ENCODE data around the gene LCOR.
"Not testable (repeated sequence)": the region's sequence is repeated elsewhere in the genome, so short reads cannot be mapped to it uniquely, and the experiment has no call there.

Gene LCOR

GRCh38 chr10:96943161-96943560 is 111.1 kb downstream of the LCOR start:
- not testable (repeated sequence) for DNase-seq

- no peak for DNase-seq
Observed at GRCh38 chr10:96947036-96947435, 114.9 kb downstream of the LCOR start.

- no peak for DNase-seq
Observed at GRCh38 chr10:96949039-96949683, 117.1 kb downstream of the LCOR start.

DNA sequence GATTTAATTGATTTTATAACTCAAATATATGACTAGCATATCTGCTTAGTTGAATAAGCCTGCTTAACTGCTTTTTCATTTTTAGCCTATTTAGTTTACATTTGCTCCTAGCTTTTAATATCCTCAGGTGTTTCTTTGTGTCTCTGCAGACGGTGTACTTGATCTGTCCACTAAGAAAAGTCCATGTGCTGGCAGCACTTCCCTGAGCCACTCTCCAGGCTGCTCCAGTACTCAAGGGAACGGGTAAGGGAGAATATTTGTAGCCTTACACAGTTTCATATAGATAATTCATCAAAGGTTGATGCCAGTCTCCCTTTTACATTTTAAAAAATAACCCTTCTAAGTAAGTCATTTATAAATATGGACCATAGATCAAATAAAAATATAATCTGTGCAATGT is 119.9 kb downstream of the LCOR start:
- DNase-seq: no peak

DNA sequence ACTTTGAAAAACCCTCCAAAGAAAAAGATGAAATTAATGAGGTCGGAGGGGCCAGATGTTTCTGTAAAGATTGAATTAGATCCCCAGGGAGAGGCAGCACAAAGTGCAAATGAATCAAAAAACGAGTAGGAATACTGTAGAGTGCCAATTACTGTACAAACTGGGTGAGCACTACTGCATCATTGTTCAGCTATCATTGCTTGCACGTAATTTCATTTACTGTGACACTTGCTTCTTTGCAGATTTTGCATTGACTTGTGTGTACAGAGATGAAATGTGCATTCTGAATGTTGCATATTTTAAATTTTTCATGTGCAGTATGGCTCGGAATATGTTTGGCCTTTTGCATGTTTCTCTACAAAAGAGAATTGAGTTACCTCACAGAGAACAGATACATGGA is 123.7 kb downstream of the LCOR start:
- no peak for DNase-seq

GRCh38 chr10:96958071-96958470 is 126.0 kb downstream of the LCOR start:
- no peak for DNase-seq

DNA sequence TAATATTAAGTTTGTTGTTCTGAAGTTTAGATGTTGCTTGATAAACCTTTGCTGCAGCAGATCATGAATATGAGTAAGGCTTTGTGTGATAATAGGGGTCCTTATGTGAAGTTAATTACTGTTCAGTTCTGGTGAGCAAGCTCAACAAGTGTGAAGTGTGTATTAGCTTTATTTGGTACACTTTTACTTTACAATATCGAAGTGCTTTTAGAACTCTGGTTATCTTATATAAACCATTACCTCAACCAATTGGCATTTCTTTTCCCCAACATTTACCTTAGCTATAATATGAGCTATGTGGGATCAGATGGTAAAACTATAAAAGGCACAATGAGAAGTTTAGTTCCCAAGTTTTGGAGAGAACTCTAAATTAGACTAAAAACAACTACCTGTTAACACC is 127.6 kb downstream of the LCOR start:
- no peak for DNase-seq

DNA sequence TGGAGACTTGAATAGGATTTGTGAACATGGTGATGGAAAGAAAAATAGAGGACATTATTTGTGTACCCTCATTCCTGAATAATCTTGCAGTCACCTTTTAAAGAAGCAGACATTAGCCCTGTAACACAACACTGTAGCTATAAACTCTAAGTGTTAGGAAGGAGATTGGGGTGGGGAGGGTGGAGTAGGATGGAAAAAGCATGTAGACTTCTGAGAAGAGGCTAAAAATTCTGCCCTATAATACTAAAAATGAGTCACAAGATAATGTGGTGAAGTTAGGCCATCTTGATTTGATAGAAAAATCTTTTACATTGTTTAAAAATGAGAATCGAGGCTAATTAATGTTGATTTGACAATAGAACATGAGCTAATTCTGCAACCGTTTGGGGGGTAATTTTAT is 128.8 kb downstream of the LCOR start:
- no peak for DNase-seq

GRCh38 chr10:96964131-96964530 is 132.0 kb downstream of the LCOR start:
- DNase-seq: no peak

DNA sequence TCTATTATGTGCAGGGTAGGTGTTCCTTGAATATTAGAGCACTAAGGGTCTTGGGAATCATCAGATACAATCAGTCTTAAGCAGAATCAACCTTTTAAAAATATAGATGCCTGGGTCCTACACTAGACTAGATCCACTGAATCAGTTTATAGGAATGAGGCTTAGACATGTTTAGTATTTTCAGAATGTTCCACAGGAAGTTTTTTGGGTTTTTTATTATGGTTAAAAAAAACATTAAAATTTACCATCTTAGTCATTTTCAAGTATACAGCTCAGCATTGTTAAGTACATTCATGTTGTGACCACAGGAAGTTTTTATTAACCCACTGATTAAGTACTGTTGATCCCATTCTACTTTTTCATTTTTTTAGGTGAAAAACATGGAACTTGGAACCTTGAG is 135.7 kb downstream of the LCOR start:
- no peak for DNase-seq

GRCh38 chr10:96968682-96969423 is 136.8 kb downstream of the LCOR start:
- DNase-seq: no peak

GRCh38 chr10:96971324-96971723 is 139.2 kb downstream of the LCOR start:
- no peak for DNase-seq

DNA sequence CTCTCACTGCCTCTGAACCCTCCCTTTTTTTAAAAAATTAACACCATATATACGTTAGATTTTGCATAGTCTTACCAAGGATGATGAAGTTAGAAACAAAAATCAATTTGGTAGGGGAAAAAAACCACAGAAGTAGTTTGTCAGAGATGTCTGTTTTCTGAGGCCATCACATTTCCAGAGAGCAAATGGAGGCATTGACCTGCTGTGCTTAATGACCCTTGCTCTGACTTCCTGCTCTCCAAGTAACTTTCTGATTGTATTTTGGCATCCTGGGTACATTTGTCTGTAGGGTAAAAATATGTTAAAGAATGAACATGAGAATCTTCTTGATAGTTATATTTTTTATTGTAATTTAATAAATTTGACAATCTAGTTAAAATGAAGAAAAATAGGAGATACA is 140.2 kb downstream of the LCOR start:
- no peak for DNase-seq

DNA sequence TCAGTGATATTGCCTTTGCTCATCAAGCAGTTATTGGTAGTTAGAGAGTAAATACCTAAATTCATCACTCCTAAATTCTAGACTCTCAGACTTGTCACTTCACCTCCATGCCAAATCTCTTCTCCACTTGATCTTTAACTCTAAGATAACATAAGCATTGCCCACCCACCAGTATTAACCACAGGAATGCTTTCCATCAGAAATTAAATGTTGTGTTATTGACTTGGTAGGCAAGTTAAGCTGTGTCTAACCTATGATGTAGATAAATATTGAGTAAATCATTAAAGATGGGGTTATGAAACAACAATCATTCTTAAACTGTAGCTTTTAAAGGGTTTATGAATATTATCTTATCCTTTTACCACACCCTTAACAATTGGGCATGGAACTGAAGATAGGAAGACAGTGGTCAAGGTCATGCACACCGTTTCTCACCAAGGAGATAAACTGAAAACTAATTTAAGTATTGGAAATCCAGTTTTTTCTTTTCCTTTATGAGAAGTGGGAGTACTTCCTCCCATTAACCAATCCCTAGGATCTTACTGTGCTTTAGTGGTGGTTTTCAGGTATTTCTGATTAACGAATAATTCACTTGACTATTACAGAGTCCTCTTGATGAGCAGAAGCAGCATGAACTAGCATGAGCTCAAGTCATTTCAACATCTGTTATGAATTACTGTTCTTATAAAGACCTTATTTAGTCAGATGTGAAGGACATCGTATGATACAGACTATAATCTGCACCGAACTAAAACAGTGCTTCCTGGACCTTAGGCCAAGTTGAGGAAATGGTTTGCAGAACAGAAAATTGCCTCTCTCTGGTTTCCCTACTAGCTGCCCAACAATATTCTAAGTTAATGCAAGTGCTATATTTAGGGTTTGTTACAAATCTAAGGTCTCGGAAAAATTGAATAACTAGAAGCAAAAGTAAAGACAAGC is 142.0 kb downstream of the LCOR start:
- no peak for DNase-seq

DNA sequence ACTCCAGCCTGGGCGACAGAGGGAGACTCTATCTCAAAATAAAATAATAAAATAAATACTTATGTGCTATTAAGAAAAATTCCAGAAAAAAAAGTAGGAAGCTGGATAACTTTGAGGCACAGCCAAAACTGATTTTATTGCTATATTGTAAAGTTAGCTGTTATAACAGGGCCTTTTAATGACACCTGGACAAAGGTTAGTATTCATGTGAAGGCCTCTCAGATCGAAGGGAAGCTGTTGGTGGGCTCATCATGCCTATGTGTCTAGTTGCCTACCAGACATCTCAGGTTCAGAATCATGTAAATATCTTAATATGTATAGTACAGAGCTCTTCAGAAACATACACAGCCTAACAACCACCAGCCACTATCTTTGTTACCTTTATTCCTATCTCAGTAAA is 143.0 kb downstream of the LCOR start:
- DNase-seq: no peak

DNA sequence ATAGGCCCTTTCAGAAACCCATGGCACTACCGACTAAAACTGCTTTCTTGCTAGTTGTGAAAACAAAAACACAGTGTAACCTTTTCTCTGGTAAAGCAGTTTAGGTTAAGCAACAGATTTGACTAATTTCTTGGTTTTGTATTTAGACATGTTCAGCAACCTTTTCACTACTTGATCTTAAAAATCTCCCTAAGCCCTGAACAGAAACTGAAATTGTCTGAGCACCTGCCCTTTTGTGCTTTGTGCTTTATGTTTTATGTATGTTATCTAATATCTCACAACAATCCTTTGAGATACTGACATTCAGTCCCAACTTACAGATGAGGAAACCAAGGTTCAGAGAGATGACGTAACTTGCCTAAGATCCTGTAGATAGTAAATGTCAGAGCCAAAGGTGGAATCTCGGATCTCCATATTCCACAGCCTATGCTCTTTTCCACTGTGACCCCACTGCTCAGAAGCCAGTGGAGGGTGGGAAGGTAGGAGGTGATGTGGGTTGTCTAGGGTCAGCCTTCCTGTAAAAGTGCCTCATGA is 146.6 kb downstream of the LCOR start:
- DNase-seq: no peak

GRCh38 chr10:96982149-96982930 is 150.2 kb downstream of the LCOR start:
- no peak for DNase-seq

DNA sequence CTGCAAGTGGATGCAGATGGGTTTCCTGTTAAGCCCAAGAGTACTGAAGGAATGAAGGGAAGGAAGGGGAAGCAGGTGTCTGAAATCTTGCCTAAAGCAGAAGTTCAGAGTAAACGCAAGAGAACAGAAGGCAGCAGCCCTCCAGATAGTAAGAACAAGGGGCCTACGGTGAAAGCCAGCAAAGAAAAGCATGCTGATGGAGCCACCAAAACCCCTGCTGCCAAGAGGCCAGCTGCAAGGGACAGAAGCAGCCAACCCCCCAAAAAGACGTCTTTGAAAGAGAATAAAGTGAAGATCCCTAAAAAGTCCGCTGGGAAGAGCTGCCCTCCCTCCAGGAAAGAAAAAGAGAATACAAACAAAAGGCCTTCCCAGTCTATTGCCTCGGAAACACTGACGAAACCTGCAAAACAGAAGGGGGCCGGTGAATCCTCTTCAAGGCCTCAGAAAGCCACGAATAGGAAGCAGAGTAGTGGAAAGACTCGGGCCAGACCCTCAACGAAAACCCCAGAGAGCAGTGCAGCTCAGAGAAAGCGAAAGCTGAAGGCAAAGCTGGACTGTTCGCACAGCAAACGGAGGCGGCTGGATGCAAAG is 152.5 kb downstream of the LCOR start:
- DNase-seq: no peak

DNA sequence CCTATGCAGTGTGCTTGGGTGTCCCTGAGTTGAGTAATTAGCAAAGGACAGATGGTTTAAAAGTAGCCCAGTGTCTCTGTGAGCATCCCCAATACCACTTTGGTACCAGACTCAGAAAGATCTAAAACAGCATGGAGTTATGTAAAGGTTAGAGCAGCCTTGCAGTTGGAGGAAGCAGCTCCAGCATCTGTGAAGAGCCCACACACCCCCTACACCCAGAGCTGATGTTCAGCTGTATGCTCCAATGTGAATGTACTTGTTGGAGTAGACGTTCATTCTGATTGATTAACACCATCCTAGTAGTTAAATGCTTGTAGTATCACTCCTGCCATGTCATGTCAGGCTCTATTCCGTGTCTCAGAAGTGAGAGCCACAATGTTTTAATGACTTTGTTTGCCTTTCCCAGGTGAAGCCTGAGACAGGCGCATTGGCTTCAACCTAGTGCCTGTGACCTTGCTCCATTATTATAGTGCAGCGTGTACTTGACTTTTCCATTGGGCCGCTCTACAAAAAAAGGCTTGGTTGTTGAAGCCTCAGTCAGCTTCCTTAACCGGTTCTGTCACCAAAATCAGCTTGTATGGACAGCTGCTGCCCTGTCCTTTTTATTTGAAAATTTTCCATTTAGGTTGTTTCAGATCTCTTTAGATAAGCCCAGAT is 154.2 kb downstream of the LCOR start:
- DNase-seq: peak; percentile 26

GRCh38 chr10:96987141-96987841 is 155.2 kb downstream of the LCOR start:
- DNase-seq: no peak

DNA sequence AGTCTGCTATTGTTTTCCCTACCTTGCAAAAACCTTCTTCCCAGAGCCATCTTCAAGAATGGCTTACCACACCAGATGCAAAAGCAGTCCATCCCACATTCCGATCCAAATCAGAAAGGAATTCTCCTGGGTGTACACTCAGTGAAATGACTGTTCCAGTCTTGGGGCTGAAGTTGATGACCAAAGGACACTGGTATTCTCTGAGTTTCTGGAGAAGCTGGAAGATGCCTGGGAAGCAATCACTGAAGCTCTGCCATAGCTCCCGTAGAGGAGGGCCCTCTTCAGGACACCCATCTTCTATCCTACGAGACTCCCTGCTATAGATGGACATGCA is 155.7 kb downstream of the LCOR start:
- no peak for DNase-seq
